WTC11 (cell line): ENCODE measurements around the gene NAA16. TPM values are rescaled to one million over a fixed set of nuclear protein-coding genes. Genes with fewer than 3 reads are reported as not detected.

Experiments used
- ATAC-seq: fragments of 200-7000 bp; cut with Tn5 transposase; 2 replicates; pipeline ENCODE4 v1.10.0; 2021; ENCODE audit warnings: mild to moderate bottlenecking, moderate library complexity
- CTCF ChIA-PET: fragments of 300-600 bp; sonication (Branson Sonifier 250); formaldehyde crosslinking; loops from one replicate; lab custom pipeline; 2021; ENCODE audit warnings: antibody characterized with exemption; lab: Charles Lee
- POLR2A ChIA-PET: fragments of 350-600 bp; sonication (Branson Sonifier 250); formaldehyde crosslinking; loops from one replicate; lab custom pipeline; 2021; ENCODE audit warnings: antibody characterized with exemption; lab: Charles Lee
- DNase-seq: peaks from one replicate; pipeline ENCODE4 v3.0.0; 2021; ENCODE audit warnings: low spot score
- H3K27ac Mint-ChIP-seq: 2 replicates; pipeline ENCODE4 v1.8.0; 2021; ENCODE audit warnings: mixed read lengths
- H3K27me3 Mint-ChIP-seq: 2 replicates; pipeline ENCODE4 v1.8.0; 2021; ENCODE audit warnings: low read depth, mild to moderate bottlenecking, moderate library complexity, mixed read lengths
- H3K36me3 Mint-ChIP-seq: 2 replicates; pipeline ENCODE4 v1.8.0; 2021; ENCODE audit warnings: mixed read lengths
- H3K4me1 Mint-ChIP-seq: 2 replicates; pipeline ENCODE4 v1.8.0; 2022; ENCODE audit warnings: mixed read lengths
- H3K4me3 Mint-ChIP-seq: 2 replicates; pipeline ENCODE4 v1.8.0; 2021; ENCODE audit warnings: mild to moderate bottlenecking, moderate library complexity, mixed read lengths
- H3K9me3 Mint-ChIP-seq: 2 replicates; pipeline ENCODE4 v1.8.0; 2021; ENCODE audit warnings: mixed read lengths
- FOXJ3 ChIP-seq: sonication (generic); formaldehyde crosslinking; IDR thresholded peaks from 2 replicates; pipeline ENCODE4 v1.9.0; 2021; ENCODE audit warnings: missing genetic modification reagents, mild to moderate bottlenecking, borderline replicate concordance
- FOXP1 ChIP-seq: sonication (generic); formaldehyde crosslinking; IDR thresholded peaks from 2 replicates; pipeline ENCODE4 v1.8.0; 2022; ENCODE audit warnings: missing genetic modification reagents, mild to moderate bottlenecking, moderate library complexity, borderline replicate concordance
- GABPB1 ChIP-seq: sonication (generic); formaldehyde crosslinking; IDR thresholded peaks from 2 replicates; pipeline ENCODE4 v1.8.1; 2023; ENCODE audit warnings: mild to moderate bottlenecking, missing genetic modification reagents
- MYBL2 ChIP-seq: sonication (generic); formaldehyde crosslinking; IDR thresholded peaks from 2 replicates; pipeline ENCODE4 v1.8.1; 2023; ENCODE audit warnings: mild to moderate bottlenecking, moderate library complexity, missing genetic modification reagents
- NR2C2 ChIP-seq: sonication (generic); formaldehyde crosslinking; IDR thresholded peaks from 2 replicates; pipeline ENCODE4 v1.8.0; 2022; ENCODE audit warnings: mild to moderate bottlenecking, missing genetic modification reagents
- OVOL2 ChIP-seq: fragments of 250-450 bp; sonication (Bioruptor Pico); IDR thresholded peaks from 2 replicates; pipeline ENCODE4 v1.9.0; 2021; ENCODE audit warnings: mild to moderate bottlenecking, borderline replicate concordance
- SP1 ChIP-seq: sonication (generic); formaldehyde crosslinking; conservative IDR thresholded peaks from 2 replicates; pipeline ENCODE4 v1.8.1; 2022; ENCODE audit warnings: missing genetic modification reagents
- TCF7 ChIP-seq: sonication (generic); formaldehyde crosslinking; IDR thresholded peaks from 2 replicates; pipeline ENCODE4 v1.8.0; 2022; ENCODE audit warnings: mild to moderate bottlenecking, low read depth, missing genetic modification reagents, moderate library complexity
- TEAD1 ChIP-seq: sonication (generic); formaldehyde crosslinking; IDR thresholded peaks from 2 replicates; pipeline ENCODE4 v1.8.0; 2022; ENCODE audit warnings: mild to moderate bottlenecking, missing genetic modification reagents
- TP53 ChIP-seq: sonication (generic); formaldehyde crosslinking; IDR thresholded peaks from 2 replicates; pipeline ENCODE4 v1.8.1; 2023; ENCODE audit warnings: mild to moderate bottlenecking, missing genetic modification reagents
- ZNF423 ChIP-seq: fragments of 250-450 bp; sonication (Bioruptor Pico); IDR thresholded peaks from 2 replicates; pipeline ENCODE4 v2.1.2; 2022; ENCODE audit warnings: mild to moderate bottlenecking, moderate library complexity
- total RNA-seq: library from RNA; stranded (reverse); gene quantifications from 3 replicates; pipeline ENCODE4 v1.2.3, GENCODE V29; 2021
- TF ChIP-seq, protein P1 (sequence below): sonication (generic); formaldehyde crosslinking; IDR thresholded peaks from 2 replicates; pipeline ENCODE4 v1.8.0; 2023; ENCODE audit warnings: missing genetic modification reagents, mild to moderate bottlenecking, borderline replicate concordance
- TF ChIP-seq, protein P2 (sequence below): sonication (generic); formaldehyde crosslinking; IDR thresholded peaks from 2 replicates; pipeline ENCODE4 v1.8.1; 2023; ENCODE audit warnings: mild to moderate bottlenecking, missing genetic modification reagents, moderate library complexity
- TF ChIP-seq, protein P3 (sequence below): fragments of 250-450 bp; sonication (Bioruptor Pico); IDR thresholded peaks from 2 replicates; pipeline ENCODE4 v1.8.0; 2021; ENCODE audit warnings: mild to moderate bottlenecking
- TF ChIP-seq, protein P4 (sequence below): sonication (generic); formaldehyde crosslinking; IDR thresholded peaks from 2 replicates; pipeline ENCODE4 v1.8.1; 2022; ENCODE audit warnings: mild to moderate bottlenecking, missing genetic modification reagents, moderate library complexity, borderline replicate concordance
- TF ChIP-seq, protein P5 (sequence below): fragments of 250-450 bp; sonication (Bioruptor Pico); IDR thresholded peaks from 2 replicates; pipeline ENCODE4 v1.9.0; 2021; ENCODE audit warnings: mild to moderate bottlenecking

The NAA16 gene
- total RNA-seq, 1 experiment from 2014 or later: 32.5 TPM

DNA sequence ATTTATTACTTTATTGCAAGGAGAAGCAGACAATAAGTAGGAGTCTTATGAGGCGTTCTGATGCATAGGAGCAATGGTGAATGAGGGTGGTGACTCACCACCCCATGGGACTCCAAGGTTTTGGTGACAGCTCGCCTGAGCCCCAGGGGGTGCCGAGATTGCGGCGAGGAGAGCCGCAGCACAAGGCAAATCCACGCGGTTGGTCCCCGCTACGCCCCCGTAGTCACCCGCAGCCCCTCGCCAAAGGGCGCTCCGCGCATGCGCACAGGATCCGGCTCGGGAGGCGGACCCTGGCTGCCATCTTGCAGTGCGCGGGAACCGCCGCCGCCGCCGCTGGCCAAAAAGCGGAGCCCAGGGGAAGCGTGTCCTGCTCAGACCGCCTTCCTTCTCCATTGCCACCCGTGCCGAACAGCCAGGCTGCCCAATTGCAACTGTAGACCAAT is at the start of gene NAA16 (continued):
- no peak for TF ChIP-seq OVOL2 (CRISPR knock-in tag)
- TF ChIP-seq FOXJ3 (CRISPR knock-in tag): no peak
- TF ChIP-seq TEAD1 (CRISPR knock-in tag): peak; percentile 37; the same call in 1 of the 2 replicates
- TF ChIP-seq, protein P1, sequence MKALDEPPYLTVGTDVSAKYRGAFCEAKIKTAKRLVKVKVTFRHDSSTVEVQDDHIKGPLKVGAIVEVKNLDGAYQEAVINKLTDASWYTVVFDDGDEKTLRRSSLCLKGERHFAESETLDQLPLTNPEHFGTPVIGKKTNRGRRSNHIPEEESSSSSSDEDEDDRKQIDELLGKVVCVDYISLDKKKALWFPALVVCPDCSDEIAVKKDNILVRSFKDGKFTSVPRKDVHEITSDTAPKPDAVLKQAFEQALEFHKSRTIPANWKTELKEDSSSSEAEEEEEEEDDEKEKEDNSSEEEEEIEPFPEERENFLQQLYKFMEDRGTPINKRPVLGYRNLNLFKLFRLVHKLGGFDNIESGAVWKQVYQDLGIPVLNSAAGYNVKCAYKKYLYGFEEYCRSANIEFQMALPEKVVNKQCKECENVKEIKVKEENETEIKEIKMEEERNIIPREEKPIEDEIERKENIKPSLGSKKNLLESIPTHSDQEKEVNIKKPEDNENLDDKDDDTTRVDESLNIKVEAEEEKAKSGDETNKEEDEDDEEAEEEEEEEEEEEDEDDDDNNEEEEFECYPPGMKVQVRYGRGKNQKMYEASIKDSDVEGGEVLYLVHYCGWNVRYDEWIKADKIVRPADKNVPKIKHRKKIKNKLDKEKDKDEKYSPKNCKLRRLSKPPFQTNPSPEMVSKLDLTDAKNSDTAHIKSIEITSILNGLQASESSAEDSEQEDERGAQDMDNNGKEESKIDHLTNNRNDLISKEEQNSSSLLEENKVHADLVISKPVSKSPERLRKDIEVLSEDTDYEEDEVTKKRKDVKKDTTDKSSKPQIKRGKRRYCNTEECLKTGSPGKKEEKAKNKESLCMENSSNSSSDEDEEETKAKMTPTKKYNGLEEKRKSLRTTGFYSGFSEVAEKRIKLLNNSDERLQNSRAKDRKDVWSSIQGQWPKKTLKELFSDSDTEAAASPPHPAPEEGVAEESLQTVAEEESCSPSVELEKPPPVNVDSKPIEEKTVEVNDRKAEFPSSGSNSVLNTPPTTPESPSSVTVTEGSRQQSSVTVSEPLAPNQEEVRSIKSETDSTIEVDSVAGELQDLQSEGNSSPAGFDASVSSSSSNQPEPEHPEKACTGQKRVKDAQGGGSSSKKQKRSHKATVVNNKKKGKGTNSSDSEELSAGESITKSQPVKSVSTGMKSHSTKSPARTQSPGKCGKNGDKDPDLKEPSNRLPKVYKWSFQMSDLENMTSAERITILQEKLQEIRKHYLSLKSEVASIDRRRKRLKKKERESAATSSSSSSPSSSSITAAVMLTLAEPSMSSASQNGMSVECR (CRISPR knock-in tag): no peak; the same call in 1 of the 2 replicates
- 0 out of 2 replicates have a peak, but pooled peaks have one; percentile 41 for TF ChIP-seq TP53 (CRISPR knock-in tag)
- 0 out of 2 replicates have a peak, but pooled peaks have one; percentile 17 for TF ChIP-seq FOXP1
- TF ChIP-seq MYBL2 (CRISPR knock-in tag): peak; percentile 84; the same call in 1 of the 2 replicates
- TF ChIP-seq, protein P2, sequence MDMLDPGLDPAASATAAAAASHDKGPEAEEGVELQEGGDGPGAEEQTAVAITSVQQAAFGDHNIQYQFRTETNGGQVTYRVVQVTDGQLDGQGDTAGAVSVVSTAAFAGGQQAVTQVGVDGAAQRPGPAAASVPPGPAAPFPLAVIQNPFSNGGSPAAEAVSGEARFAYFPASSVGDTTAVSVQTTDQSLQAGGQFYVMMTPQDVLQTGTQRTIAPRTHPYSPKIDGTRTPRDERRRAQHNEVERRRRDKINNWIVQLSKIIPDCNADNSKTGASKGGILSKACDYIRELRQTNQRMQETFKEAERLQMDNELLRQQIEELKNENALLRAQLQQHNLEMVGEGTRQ: no peak
- no peak; the same call in 1 of the 2 replicates for TF ChIP-seq ZNF423 (CRISPR knock-in tag)

DNA sequence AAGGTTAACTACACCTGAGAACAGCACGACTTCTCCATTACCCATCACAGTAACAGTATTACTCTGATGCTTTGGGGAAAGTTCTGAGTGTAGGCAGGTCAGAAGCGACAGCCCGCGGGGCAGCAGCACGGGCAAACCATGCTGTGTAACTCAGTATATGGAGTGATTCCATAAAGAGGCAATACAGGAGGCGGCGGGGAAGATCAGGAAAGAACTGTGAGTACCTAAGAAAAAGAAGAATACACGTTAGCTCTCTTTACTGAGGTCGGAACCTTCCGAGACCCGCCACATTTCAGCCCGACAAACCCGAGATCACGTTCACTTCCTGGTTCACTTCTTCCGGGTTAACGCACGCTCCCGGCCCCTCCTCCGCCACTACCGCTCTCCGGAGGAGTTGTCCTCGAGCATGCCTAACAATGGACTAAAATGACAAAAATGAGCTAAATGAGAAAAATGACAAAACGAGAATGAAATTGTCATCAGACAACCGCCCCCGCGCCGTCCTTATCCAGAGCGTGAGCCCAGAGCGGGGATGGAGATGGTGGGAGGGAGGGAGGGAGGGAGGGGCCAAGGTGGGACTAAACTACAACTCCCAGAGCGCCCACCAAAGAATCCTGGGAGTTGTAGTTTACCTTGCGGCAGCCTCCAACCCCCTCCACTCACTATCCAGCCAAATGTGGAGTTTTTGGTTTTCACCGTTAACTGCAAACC is 47.7 kb upstream of the NAA16 start, which contains the start of gene MTRF1:
Gene MTRF1, minus strand, starts transcription at position 316 of the 711 bp plus-strand sequence. CDS start 2,669 bp downstream, outside the sequence.
- Mint-ChIP-seq H3K36me3 (peaks cover 35% of the 10 kb centered on the region), H3K27ac (peak within 1 kb of the TSS; percentile 92), H3K4me1 (no peaks in the 10 kb centered on the region), H3K9me3 (peaks cover 23% of the 10 kb centered on the region), H3K4me3 (peak within 1 kb of the TSS; percentile 99), H3K27me3 (peaks cover 4% of the 10 kb centered on the region; the same call in 1 of the 2 replicates)
- peak; percentile 67 for DNase-seq
- POLR2A ChIA-PET: interaction anchor here (0.5 kb wide), 1 partner anchor 206 kb away, joined by 3 read pairs; no protein-coding TSS in a partner anchor
- CTCF ChIA-PET: interaction anchor here (0.6 to 1.0 kb wide), 2 partner anchors 16 to 23 kb away, joined by 3 to 4 read pairs; no protein-coding TSS in a partner anchor
- ATAC-seq: peak; percentile 97
- TF ChIP-seq SP1 (peak; percentile 49; the same call in 1 of the 2 replicates), GABPB1 (CRISPR knock-in tag) (peak; percentile 76), TCF7 (CRISPR knock-in tag) (no peak), MYBL2 (CRISPR knock-in tag) (no peak), NR2C2 (CRISPR knock-in tag) (peak; percentile 99)
- TF ChIP-seq, protein P3, sequence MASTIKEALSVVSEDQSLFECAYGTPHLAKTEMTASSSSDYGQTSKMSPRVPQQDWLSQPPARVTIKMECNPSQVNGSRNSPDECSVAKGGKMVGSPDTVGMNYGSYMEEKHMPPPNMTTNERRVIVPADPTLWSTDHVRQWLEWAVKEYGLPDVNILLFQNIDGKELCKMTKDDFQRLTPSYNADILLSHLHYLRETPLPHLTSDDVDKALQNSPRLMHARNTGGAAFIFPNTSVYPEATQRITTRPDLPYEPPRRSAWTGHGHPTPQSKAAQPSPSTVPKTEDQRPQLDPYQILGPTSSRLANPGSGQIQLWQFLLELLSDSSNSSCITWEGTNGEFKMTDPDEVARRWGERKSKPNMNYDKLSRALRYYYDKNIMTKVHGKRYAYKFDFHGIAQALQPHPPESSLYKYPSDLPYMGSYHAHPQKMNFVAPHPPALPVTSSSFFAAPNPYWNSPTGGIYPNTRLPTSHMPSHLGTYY (CRISPR knock-in tag): peak; percentile 71; the same call in 1 of the 2 replicates
- TF ChIP-seq, protein P4, sequence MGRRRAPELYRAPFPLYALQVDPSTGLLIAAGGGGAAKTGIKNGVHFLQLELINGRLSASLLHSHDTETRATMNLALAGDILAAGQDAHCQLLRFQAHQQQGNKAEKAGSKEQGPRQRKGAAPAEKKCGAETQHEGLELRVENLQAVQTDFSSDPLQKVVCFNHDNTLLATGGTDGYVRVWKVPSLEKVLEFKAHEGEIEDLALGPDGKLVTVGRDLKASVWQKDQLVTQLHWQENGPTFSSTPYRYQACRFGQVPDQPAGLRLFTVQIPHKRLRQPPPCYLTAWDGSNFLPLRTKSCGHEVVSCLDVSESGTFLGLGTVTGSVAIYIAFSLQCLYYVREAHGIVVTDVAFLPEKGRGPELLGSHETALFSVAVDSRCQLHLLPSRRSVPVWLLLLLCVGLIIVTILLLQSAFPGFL (CRISPR knock-in tag): no peak
- TF ChIP-seq, protein P5, sequence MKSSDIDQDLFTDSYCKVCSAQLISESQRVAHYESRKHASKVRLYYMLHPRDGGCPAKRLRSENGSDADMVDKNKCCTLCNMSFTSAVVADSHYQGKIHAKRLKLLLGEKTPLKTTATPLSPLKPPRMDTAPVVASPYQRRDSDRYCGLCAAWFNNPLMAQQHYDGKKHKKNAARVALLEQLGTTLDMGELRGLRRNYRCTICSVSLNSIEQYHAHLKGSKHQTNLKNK (CRISPR knock-in tag): no peak
